Stimulated activated CD8-positive, alpha-beta memory T cell treated with anti-CD3 and anti-CD28 coated beads, Interleukin-7, amount 100 ng/mL, for 24 hours (primary cell): Measurements from ENCODE around the gene PSMA6.
"Not testable (repeated sequence)": the region's sequence is repeated elsewhere in the genome, so short reads cannot be mapped to it uniquely, and the experiment has no call there.

Experiments
- DNase-seq: peaks from one replicate; pipeline ENCODE4 v3.0.0-alpha.2; 2020; ENCODE audit warnings: low read depth

Gene PSMA6

GRCh38 chr14:35292051-35292769, at the start of gene PSMA6:
Gene PSMA6, plus strand, starts transcription at chr14:35292382. Its CDS starts 95 bp downstream, at chr14:35292477.
- peak; percentile 98 for DNase-seq

- DNase-seq = no peak
Observed at GRCh38 chr14:35242599-35243311, 49.4 kb upstream of the PSMA6 start.

GRCh38 chr14:35243956-35244355, 48.2 kb upstream of the PSMA6 start:
- no peak for DNase-seq

GRCh38 chr14:35244542-35244941, 47.6 kb upstream of the PSMA6 start:
- no peak for DNase-seq

GRCh38 chr14:35245051-35245450, 47.1 kb upstream of the PSMA6 start:
- no peak for DNase-seq

- DNase-seq = no peak
Observed at GRCh38 chr14:35247777-35248475, 44.3 kb upstream of the PSMA6 start.

GRCh38 chr14:35248476-35248788, 43.8 kb upstream of the PSMA6 start:
- DNase-seq = no peak

- no peak for DNase-seq
Observed at GRCh38 chr14:35250319-35250718, 41.9 kb upstream of the PSMA6 start.

GRCh38 chr14:35252451-35252868, 39.7 kb upstream of the PSMA6 start:
- DNase-seq = no peak

- DNase-seq = not testable (repeated sequence)
Observed at GRCh38 chr14:35253056-35253455, 39.1 kb upstream of the PSMA6 start.

- DNase-seq = not testable (repeated sequence)
Observed at GRCh38 chr14:35254034-35254622, 38.1 kb upstream of the PSMA6 start.

GRCh38 chr14:35254736-35255135, 37.4 kb upstream of the PSMA6 start:
- DNase-seq = no peak

- DNase-seq = no peak
Observed at GRCh38 chr14:35255711-35256110, 36.5 kb upstream of the PSMA6 start.

- no peak for DNase-seq
Observed at GRCh38 chr14:35257809-35258208, 34.4 kb upstream of the PSMA6 start.

GRCh38 chr14:35258420-35258819, 33.8 kb upstream of the PSMA6 start:
- DNase-seq = no peak

GRCh38 chr14:35261774-35262173, 30.4 kb upstream of the PSMA6 start:
- DNase-seq = no peak

- DNase-seq = no peak
Observed at GRCh38 chr14:35262436-35262835, 29.7 kb upstream of the PSMA6 start.

- no peak for DNase-seq
Observed at GRCh38 chr14:35268946-35269345, 23.2 kb upstream of the PSMA6 start.

GRCh38 chr14:35274805-35275204, 17.4 kb upstream of the PSMA6 start:
- DNase-seq = no peak

GRCh38 chr14:35277179-35277578, 15.0 kb upstream of the PSMA6 start:
- DNase-seq = no peak

GRCh38 chr14:35279369-35279768, 12.8 kb upstream of the PSMA6 start:
- no peak for DNase-seq

- no peak for DNase-seq
Observed at GRCh38 chr14:35281341-35281740, 10.8 kb upstream of the PSMA6 start.

GRCh38 chr14:35284506-35284905, 7.7 kb upstream of the PSMA6 start:
- DNase-seq = no peak
